ENCODE data around the gene SEPSECS. TPM values are rescaled to one million over a fixed set of nuclear protein-coding genes. Genes with fewer than 3 reads are reported as not detected.

SEPSECS gene
- total and polyA plus RNA-seq, 2 donors from 2014 or later = 7.3 to 13.8 TPM

DNA sequence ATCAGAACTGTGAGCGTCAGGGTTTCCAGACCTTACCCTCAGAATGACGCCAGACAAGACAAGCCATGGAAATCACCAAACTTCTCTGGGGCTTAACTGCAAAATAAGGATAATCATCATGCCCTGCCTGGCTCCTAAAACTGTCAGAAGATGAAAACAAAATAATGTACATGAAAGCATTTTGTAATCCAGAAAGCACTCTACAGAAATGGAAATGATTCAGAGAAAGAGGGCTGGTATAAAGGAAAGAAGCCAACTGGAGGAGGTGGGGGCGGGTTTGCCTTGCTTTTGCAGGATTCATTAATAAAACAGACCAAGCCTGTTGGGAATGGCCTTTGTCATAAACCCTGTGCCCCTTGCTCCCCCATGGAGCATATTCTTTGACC is 47.3 kb downstream of the SEPSECS start:
- intact Hi-C loops (cut with DNase I) = no loop called here
- H3K4me1 ChIP-seq (ENCODE audit: control insufficient read depth in 2 of 3, insufficient read depth in 2 of 3, low read depth in 1 of 3, low read length in 3 of 3) = no peaks in the 10 kb centered on the region
- FAIRE-seq = no peak

DNA sequence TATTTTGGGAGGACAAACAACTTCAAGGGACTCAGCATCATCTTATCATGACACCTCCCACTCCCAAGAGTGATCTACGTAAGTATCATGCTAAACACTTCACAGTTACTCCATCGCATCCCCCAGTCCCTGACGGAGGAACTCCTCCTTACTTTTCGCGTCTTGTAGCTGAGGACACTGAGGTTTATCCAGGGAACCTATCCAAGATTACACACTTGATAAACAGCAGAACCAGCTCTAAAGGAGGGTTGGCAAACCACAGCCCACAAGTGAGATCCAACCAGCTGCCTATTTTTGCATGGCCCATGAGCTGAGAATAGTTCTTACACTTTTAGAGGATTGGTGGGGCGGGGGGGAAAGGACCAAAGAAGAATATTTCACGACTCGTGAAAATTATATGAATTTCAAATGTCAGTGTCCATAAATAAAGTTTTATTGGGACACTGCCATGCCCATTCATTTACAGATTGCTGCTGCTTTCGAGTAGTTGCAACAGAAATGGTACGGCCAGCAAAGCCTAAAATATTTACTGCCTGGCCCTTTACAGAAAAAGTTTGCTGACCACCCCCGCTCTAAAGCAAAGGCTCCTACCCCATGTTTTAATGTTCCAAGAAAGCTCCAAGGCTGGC is 47.8 kb downstream of the SEPSECS start:
- DNase-seq (no peak), FAIRE-seq (no peak)
- Histone ChIP-seq H3K27me3 (ENCODE audit: control insufficient read depth, insufficient read depth, low read length) (no peaks in the 10 kb centered on the region), H3K27ac (ENCODE audit: low read depth in 2 of 2, low read length in 2 of 2) (no peak overlapping the region), H3K4me3 (ENCODE audit: low read length in 3 of 3) (no peak overlapping the region), H3K9me3 (ENCODE audit: control insufficient read depth in 2 of 3, insufficient read depth in 1 of 3, low read length in 3 of 3) (no peaks in the 10 kb centered on the region), H3K36me3 (ENCODE audit: control insufficient read depth in 2 of 3, insufficient read depth in 3 of 3, low read length in 3 of 3) (no peaks in the 10 kb centered on the region), H3K4me1 (ENCODE audit: control insufficient read depth in 2 of 3, insufficient read depth in 2 of 3, low read depth in 1 of 3, low read length in 3 of 3) (no peaks in the 10 kb centered on the region), H3K9ac (ENCODE audit: low read length in 3 of 3) (no peak overlapping the region)
- intact Hi-C loops (cut with DNase I) = no loop called here
- TF ChIP-seq, protein P1, sequence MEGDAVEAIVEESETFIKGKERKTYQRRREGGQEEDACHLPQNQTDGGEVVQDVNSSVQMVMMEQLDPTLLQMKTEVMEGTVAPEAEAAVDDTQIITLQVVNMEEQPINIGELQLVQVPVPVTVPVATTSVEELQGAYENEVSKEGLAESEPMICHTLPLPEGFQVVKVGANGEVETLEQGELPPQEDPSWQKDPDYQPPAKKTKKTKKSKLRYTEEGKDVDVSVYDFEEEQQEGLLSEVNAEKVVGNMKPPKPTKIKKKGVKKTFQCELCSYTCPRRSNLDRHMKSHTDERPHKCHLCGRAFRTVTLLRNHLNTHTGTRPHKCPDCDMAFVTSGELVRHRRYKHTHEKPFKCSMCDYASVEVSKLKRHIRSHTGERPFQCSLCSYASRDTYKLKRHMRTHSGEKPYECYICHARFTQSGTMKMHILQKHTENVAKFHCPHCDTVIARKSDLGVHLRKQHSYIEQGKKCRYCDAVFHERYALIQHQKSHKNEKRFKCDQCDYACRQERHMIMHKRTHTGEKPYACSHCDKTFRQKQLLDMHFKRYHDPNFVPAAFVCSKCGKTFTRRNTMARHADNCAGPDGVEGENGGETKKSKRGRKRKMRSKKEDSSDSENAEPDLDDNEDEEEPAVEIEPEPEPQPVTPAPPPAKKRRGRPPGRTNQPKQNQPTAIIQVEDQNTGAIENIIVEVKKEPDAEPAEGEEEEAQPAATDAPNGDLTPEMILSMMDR (IDR thresholded peaks at IDR 0.05; ENCODE audit: borderline replicate concordance, extremely low read depth, insufficient read depth) = no peak

More for the DNA sequence above, 47.3 kb downstream of the SEPSECS start:
- no peaks in the 10 kb centered on the region for H3K27me3 ChIP-seq (ENCODE audit: control insufficient read depth, insufficient read depth, low read length)
- TF ChIP-seq, protein P1 (IDR thresholded peaks at IDR 0.05; ENCODE audit: borderline replicate concordance, extremely low read depth, insufficient read depth) = no peak
- no peaks in the 10 kb centered on the region for H3K36me3 ChIP-seq (ENCODE audit: control insufficient read depth in 2 of 3, insufficient read depth in 3 of 3, low read length in 3 of 3)
- no peaks in the 10 kb centered on the region for H3K9me3 ChIP-seq (ENCODE audit: control insufficient read depth in 2 of 3, insufficient read depth in 1 of 3, low read length in 3 of 3)
- no peak for DNase-seq
- H3K9ac ChIP-seq (ENCODE audit: low read length in 3 of 3) = no peak overlapping the region
- H3K27ac ChIP-seq (ENCODE audit: low read depth in 2 of 2, low read length in 2 of 2) = no peak overlapping the region
- H3K4me3 ChIP-seq (ENCODE audit: low read length in 3 of 3) = no peak overlapping the region

DNA sequence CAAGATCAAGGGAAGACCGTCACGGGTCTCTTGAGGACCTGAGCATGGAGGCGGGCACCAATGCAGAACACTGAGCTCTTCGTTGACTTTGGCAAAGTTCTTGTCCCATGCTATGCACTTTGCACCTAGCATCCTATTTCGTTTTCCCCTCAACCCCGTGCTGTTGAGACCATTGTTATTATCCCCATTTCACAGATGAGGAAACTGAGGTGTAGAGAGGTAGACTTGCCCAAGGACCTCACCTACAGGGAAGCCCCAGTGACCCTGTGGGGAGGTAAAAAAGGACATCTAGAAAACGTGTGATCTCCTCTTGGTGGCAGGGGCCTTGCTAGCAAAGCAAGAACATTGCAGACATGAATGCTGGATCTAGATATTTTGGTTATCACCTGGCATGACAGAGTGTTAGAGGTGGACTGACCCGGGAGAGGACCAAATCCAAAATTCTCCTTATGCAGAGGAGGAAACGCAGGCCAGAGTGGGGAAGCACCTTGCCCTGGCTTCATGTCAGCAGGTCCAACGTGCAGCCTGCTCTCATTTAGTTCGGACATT is 48.5 kb downstream of the SEPSECS start:
- no peak for DNase-seq
- H3K27ac ChIP-seq (ENCODE audit: low read depth in 2 of 2, low read length in 2 of 2) = no peak overlapping the region
- no peaks in the 10 kb centered on the region for H3K4me1 ChIP-seq (ENCODE audit: control insufficient read depth in 2 of 3, insufficient read depth in 2 of 3, low read depth in 1 of 3, low read length in 3 of 3)
- H3K9me3 ChIP-seq (ENCODE audit: control insufficient read depth in 2 of 3, insufficient read depth in 1 of 3, low read length in 3 of 3) = no peaks in the 10 kb centered on the region
- H3K9ac ChIP-seq (ENCODE audit: low read length in 3 of 3) = no peak overlapping the region
- no peaks in the 10 kb centered on the region for H3K27me3 ChIP-seq (ENCODE audit: control insufficient read depth, insufficient read depth, low read length)
- H3K36me3 ChIP-seq (ENCODE audit: control insufficient read depth in 2 of 3, insufficient read depth in 3 of 3, low read length in 3 of 3) = no peaks in the 10 kb centered on the region
- intact Hi-C loops (cut with DNase I) = no loop called here
- TF ChIP-seq, protein P1 (IDR thresholded peaks at IDR 0.05; ENCODE audit: borderline replicate concordance, extremely low read depth, insufficient read depth) = no peak
- H3K4me3 ChIP-seq (ENCODE audit: low read length in 3 of 3) = no peak overlapping the region
- no peak for FAIRE-seq

Data from kidney (tissue), 14 donors.